Fibroblast of villous mesenchyme (primary cell): Measurements from ENCODE around the gene CDK1. TPM values are rescaled to one million over a fixed set of nuclear protein-coding genes. Genes with fewer than 3 reads are reported as not detected.
A peak's percentile ranks its signal among the peaks of the same experiment; 100 is the strongest.

ENCODE experiments used
- DNase-seq: peaks from one replicate; pipeline ENCODE4 v3.0.0-alpha.2; 2010; ENCODE audit warnings: low read depth
- H3K4me3 ChIP-seq: 2 replicates; pipeline ENCODE4 v1.5.1; 2011; ENCODE audit warnings: low read depth, mild to moderate bottlenecking, low read length
- CTCF ChIP-seq: IDR thresholded peaks from 2 replicates; pipeline ENCODE4 v1.5.1; 2012; ENCODE audit warnings: low read depth, mild to moderate bottlenecking, low read length; ENCODE audit not compliant: insufficient read depth
- total RNA-seq: library from RNA; depleted of rRNA; stranded (reverse); fragments of >200 nt; gene quantifications from 2 replicates; pipeline ENCODE4 v1.2.3, GENCODE V29; 2012

CDK1 gene
- total RNA-seq, 1 donor, result 49.2 TPM

- peak; percentile 38 for DNase-seq
- no peak for TF ChIP-seq CTCF
- H3K4me3 ChIP-seq, result no peak overlapping the region
Measured at GRCh38 chr10:60789340-60789739, 11.1 kb downstream of the CDK1 start.

GRCh38 chr10:60794953-60795352 lies 16.7 kb downstream of the CDK1 start:
- TF ChIP-seq CTCF, result no peak
- no peak overlapping the region for H3K4me3 ChIP-seq
- DNase-seq, result no peak

GRCh38 chr10:60795465-60796202 lies 17.4 kb downstream of the CDK1 start:
- H3K4me3 ChIP-seq, result no peak overlapping the region
- no peak for DNase-seq
- no peak for TF ChIP-seq CTCF

- no peak for TF ChIP-seq CTCF
- no peak overlapping the region for H3K4me3 ChIP-seq
- DNase-seq, result no peak
Measured at GRCh38 chr10:60796481-60796880, 18.2 kb downstream of the CDK1 start.

DNA sequence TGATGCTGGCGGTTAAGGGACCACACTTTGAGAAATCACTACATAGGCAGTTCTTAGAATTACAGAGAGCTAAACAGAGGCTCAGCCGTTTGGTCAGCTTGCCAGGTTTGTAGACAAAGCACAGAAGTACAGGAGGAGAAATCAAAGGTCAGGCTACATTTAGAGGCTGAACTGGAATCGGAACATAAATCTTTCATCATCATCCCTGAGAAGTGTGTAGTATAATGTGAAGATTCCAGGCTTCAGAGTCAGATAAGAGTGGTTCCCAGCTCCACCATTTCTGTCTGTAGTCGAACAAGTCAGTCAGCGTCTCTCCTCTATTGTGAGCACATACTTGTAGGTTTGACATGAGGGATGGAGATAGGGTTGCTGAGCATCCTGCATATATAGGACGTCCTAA lies 18.9 kb downstream of the CDK1 start:
- DNase-seq, result peak; percentile 41
- no peak overlapping the region for H3K4me3 ChIP-seq
- TF ChIP-seq CTCF, result no peak

- no peak for TF ChIP-seq CTCF
- peak; percentile 40 for DNase-seq
- no peak overlapping the region for H3K4me3 ChIP-seq
Measured at GRCh38 chr10:60798031-60798430, 19.8 kb downstream of the CDK1 start.

GRCh38 chr10:60798870-60799269 lies 20.6 kb downstream of the CDK1 start:
- H3K4me3 ChIP-seq, result no peak overlapping the region
- DNase-seq, result no peak
- no peak for TF ChIP-seq CTCF
